BE2C (cell line): Measurements from ENCODE around the gene CAPN5.
A peak's percentile ranks its signal among the peaks of the same experiment; 100 is the strongest.

Experiments used
- DNase-seq: peaks from one replicate; pipeline ENCODE4 v3.0.0-alpha.2; 2020
- H3K27me3 ChIP-seq: fragments of 250-450 bp; sonication (Bioruptor Pico); 2 replicates; pipeline ENCODE4 v1.5.1; 2020; ENCODE audit warnings: mild to moderate bottlenecking
- H3K36me3 ChIP-seq: fragments of 250-450 bp; sonication (Bioruptor Pico); 2 replicates; pipeline ENCODE4 v1.5.1; 2020; ENCODE audit warnings: mild to moderate bottlenecking
- H3K4me1 ChIP-seq: fragments of 250-450 bp; sonication (Bioruptor Pico); 2 replicates; pipeline ENCODE4 v1.5.1; 2020
- H3K4me3 ChIP-seq: 2 replicates; pipeline ENCODE4 v1.5.1; 2011; ENCODE audit warnings: low read depth, low read length
- H3K9me3 ChIP-seq: fragments of 250-450 bp; sonication (Bioruptor Pico); 2 replicates; pipeline ENCODE4 v1.5.1; 2020
- CTCF ChIP-seq: IDR thresholded peaks from 2 replicates; pipeline ENCODE4 v1.5.1; 2012; ENCODE audit warnings: mild to moderate bottlenecking, low read depth, low read length

CAPN5 gene

GRCh38 chr11:77122576-77123212 lies 55.9 kb downstream of the CAPN5 start:
- no peaks in the 10 kb centered on the region for H3K9me3 ChIP-seq

DNA sequence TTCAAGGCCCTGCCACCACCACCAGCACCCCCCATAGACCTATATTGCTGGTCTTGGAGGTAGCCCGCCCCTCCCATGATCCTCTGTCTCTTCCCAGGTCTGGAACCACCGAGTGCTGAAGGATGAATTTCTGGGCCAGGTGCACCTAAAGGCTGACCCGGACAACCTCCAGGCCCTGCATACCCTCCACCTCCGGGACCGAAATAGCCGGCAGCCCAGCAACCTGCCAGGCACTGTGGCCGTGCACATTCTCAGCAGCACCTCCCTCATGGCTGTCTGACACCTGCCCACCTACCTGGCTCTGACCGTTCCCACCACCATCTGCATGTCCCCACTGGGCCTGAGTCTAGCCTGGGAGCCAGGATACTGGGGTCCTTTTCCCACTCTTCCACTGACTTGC lies 56.8 kb downstream of the CAPN5 start:
- Histone ChIP-seq H3K4me1 (peaks cover 9% of the 10 kb centered on the region), H3K4me3 (no peak overlapping the region), H3K36me3 (no peaks in the 10 kb centered on the region), H3K9me3 (no peaks in the 10 kb centered on the region), H3K27me3 (no peaks in the 10 kb centered on the region)
- TF ChIP-seq CTCF: no peak
- no peak for DNase-seq

More at GRCh38 chr11:77122576-77123212, 55.9 kb downstream of the CAPN5 start:
- H3K4me1 ChIP-seq: peaks cover 8% of the 10 kb centered on the region
- no peaks in the 10 kb centered on the region for H3K27me3 ChIP-seq
- no peaks in the 10 kb centered on the region for H3K36me3 ChIP-seq
- no peak for DNase-seq
- no peak overlapping the region for H3K4me3 ChIP-seq
- TF ChIP-seq CTCF: no peak

DNA sequence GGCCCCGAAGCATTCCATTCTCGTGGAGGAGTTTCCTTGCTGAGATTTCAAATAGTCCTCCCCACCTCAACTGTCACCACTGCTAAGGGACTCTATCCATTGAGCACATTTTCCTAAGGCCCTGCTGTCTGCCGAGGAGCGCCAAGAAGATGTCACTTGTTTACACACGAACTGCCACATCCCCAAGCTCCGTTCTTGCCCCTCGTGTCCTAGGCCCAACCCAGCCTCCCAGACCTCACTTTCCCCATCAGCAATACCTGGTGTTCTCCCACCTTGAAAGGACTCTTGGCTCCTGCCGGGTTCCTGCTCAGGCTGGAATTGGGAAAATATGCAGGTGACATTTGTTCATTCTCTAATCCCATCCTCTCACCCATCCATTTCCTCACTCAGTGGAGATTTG lies 57.3 kb downstream of the CAPN5 start:
- DNase-seq: no peak
- no peaks in the 10 kb centered on the region for H3K27me3 ChIP-seq
- no peak for TF ChIP-seq CTCF
- peaks cover 9% of the 10 kb centered on the region for H3K4me1 ChIP-seq
- H3K4me3 ChIP-seq: no peak overlapping the region
- H3K9me3 ChIP-seq: no peaks in the 10 kb centered on the region
- no peaks in the 10 kb centered on the region for H3K36me3 ChIP-seq

DNA sequence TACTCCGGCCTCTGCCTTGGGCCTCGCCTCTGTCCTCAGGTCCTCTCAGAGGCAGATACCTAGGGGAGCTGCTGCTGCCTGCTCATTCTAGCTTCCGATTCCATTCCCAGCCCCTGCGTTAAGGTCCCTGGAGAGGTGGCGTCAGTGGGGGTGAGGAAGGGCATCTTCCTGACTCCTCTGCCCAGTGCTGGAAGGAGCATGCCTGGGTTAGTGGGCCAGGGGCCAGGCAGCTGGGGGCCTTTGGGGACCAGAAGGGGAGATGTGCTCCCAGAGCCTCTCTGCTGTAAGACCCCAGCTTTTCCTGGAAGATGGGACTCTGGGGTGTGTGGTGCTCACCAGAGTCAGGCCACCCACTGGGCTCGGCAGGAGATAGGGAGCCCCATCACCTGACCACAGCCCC lies 57.7 kb downstream of the CAPN5 start:
- H3K27me3 ChIP-seq: no peaks in the 10 kb centered on the region
- H3K4me3 ChIP-seq: no peak overlapping the region
- no peaks in the 10 kb centered on the region for H3K9me3 ChIP-seq
- peaks cover 9% of the 10 kb centered on the region for H3K4me1 ChIP-seq
- no peak for DNase-seq
- TF ChIP-seq CTCF: no peak
- no peaks in the 10 kb centered on the region for H3K36me3 ChIP-seq

DNA sequence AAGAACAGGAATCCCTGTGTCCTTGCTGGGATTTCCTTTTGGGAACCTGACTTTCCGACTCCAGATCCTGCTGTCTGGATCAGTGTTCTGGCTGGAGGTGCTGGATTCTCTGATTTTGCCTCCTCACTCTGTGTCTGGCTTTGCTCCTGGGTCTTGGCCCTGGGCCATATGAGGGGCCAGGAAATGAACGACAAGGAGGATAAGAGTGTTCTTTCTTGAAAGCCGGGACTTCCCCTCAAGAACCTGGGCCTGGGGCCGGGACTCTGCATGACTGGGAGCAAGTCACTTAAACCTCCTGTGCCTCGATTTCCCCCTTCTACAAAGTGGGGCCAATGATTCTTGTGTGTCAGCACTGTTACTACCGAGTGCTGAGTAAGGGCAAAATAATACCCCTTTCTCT lies 58.4 kb downstream of the CAPN5 start:
- Histone ChIP-seq H3K4me1 (peaks cover 9% of the 10 kb centered on the region), H3K36me3 (no peaks in the 10 kb centered on the region), H3K4me3 (no peak overlapping the region), H3K27me3 (no peaks in the 10 kb centered on the region), H3K9me3 (no peaks in the 10 kb centered on the region)
- peak; percentile 63 for DNase-seq
- TF ChIP-seq CTCF: no peak

DNA sequence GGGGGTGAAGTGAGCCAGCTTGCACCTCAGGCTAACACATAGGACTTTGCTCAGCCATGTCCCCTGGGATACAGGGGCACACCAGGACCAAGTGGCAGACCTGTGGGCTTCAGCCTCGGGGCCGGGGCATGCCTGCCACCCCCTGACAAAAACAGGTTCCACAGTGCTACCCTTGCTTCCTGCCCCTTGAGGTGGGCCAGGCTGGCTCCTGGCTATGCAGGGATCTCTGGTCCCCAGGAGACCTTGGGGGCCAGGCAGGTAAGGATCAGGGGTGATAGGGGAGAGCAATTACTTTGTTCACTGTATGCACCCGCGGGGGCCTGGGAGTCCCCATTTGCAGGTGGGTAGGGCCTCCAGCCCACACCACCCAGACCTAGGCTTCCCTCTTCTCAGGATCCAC lies 58.9 kb downstream of the CAPN5 start:
- H3K9me3 ChIP-seq: no peaks in the 10 kb centered on the region
- H3K4me3 ChIP-seq: no peak overlapping the region
- no peak for TF ChIP-seq CTCF
- H3K27me3 ChIP-seq: no peaks in the 10 kb centered on the region
- H3K4me1 ChIP-seq: peaks cover 9% of the 10 kb centered on the region
- no peaks in the 10 kb centered on the region for H3K36me3 ChIP-seq
- no peak for DNase-seq
